ENCODE data around the gene SETBP1.

The SETBP1 gene

GRCh38 chr18:44819944-44820510, 139.3 kb downstream of the SETBP1 start:
- no peak for DNase-seq

GRCh38 chr18:44821924-44822323, 141.2 kb downstream of the SETBP1 start:
- no peak for DNase-seq

DNA sequence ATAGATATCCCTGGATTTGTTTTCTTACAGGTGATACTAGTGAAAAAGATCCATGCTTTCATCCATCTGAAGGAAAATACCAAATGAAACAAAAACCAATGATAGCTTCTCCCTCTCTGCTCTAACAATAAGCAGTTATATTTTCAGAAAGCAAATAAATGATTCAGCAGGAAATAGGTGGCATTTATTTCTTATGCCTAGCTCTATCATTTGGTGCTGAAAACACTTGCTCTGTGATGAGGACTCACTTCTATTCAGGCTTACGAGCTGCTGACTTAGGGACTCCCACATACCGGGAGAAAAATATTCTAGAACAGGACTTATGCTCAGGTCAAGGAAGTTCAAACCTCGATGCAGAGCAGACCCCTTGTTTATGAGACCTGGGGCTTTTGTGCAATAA, 142.6 kb downstream of the SETBP1 start:
- DNase-seq = no peak

DNA sequence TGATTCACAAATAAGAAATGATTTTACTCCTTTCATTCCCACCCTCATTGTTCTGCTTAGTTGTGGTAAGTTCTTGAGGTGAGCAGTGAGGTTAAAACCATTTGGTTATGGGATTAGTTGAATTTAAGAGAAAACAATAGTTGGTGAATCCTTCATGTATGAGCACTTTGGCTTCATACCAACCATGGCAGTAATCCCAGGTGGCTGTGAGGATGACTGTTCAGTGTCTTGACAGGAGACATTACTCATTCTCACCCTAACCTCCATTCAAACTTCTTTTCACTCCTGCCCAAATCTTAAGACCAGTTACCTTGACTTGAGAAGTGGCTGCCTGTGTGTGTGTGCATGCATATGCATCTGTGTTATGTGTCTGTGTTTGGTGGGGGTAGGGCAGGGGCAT, 143.1 kb downstream of the SETBP1 start:
- no peak for DNase-seq

- DNase-seq = no peak
These were observed 144.2 kb downstream of the SETBP1 start for GRCh38 chr18:44824884-44825283.

DNA sequence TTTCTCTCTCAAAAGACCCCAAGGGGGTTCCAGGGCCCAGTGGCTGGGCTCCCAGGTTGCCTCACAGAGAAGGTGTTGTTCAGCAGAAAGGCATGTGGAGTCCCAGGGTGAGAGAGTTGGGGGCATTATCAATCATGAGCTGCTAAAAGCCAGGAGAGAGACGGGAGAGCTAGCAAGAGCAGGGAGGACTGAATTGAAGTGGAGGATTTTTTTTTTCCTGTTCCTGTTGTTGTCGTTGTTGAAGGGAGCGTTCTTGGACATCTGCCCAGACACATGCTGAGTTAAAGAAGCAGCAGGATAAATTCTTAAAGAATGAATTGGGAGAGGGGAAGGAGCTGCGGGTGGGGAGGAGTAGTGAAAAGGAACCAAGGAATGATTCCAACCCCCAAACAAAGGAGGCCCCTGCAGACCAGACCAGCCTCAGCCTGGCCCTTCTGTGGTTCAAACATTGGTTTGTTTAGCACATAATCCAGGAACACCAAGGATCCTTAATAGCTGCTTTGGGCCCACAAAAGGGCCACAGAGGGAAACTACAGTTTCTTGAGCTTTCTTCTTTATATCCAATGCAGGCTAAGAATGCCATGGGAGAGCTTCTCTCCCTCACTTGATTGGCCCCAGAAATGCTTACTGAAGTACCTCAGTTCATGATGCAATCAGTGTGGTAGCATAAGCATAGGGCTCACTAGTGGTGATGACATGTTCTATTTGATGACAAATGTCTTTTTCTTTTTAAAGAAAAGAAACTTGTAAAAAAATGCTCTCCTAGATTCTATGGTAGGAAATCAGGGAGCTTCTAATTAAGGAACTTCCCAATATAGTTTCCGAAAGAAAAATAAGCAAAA, 146.0 kb downstream of the SETBP1 start:
- DNase-seq = no peak

DNA sequence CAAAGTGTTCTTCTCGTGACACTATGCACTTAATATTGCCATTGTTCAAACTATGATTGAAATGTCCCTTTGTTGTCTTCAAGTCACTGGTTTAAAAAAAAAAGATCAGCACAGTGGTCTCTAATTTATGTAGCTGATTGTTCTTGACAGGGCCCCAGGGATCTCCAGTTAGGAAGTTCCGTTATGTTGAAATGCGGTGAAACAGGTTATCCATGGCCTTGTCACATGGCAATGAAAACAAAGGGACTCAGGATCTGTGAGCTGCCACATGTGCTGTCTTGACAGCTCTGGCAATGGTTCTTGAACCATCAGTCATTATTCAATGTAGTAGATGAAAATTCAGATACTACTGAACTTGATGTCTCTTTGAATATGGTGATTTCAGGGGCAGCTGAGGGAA, 147.4 kb downstream of the SETBP1 start:
- no peak for DNase-seq

DNA sequence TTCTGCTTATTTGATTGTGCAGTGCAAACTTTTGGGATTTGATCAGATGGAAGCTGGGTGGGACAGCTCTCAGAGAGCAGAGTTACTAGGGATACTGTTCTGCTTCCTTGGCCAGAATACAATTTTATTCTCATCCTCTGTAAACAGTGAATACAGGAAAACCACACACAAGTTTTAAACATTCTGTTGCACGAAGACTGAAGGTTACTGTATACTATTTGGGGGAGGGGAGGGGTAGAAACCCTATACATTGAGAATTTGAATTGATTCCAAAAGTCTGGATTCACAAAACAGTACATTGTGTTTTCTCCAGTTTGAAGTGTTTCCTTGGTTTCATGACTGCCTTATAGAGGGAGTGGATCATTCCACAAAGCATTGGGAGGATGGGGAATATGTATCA, 149.9 kb downstream of the SETBP1 start:
- DNase-seq = no peak

DNA sequence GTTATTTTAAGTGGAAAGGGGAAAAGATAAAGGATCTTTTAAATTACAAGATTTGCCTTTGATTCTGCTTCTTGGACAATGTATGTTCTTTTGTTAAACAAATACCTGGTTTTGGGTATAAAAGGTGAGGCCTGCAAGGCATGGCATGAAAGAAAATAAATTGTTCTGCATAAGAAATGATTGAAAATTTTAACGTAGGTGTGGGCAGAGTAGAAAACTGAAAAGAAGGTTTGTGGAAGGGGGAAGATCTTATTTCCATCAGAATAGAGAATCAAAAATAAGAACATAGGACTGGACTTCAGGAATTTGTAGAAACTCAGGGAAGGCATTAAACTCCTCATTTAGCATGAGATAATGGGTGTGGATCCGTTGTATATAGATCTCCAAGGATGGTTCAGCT, 153.1 kb downstream of the SETBP1 start:
- DNase-seq = no peak

- no peak for DNase-seq
These were observed 154.3 kb downstream of the SETBP1 start for GRCh38 chr18:44834867-44835469.

DNA sequence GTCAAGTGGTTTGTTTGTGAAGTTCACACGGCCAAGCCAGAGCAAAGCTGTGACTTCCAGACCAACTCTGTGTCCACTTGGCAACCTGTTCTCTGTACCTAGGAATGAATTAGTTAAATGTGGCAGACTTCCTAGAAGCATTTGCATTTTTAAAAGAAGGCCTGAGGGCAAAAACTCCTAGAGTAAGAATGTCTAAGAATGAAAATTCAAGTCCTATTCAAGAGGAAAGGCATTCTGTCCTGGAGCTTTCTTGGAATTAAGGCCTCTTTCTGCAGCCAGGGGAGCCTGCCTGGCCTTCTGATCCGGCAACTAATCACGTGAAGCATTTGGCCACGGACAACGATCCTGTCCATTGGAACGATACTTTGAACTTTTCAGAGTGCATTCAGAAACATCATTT, 155.0 kb downstream of the SETBP1 start:
- DNase-seq = no peak

GRCh38 chr18:44836263-44836662, 155.6 kb downstream of the SETBP1 start:
- DNase-seq = no peak

- no peak for DNase-seq
These were observed 156.9 kb downstream of the SETBP1 start for GRCh38 chr18:44837482-44838180.

DNA sequence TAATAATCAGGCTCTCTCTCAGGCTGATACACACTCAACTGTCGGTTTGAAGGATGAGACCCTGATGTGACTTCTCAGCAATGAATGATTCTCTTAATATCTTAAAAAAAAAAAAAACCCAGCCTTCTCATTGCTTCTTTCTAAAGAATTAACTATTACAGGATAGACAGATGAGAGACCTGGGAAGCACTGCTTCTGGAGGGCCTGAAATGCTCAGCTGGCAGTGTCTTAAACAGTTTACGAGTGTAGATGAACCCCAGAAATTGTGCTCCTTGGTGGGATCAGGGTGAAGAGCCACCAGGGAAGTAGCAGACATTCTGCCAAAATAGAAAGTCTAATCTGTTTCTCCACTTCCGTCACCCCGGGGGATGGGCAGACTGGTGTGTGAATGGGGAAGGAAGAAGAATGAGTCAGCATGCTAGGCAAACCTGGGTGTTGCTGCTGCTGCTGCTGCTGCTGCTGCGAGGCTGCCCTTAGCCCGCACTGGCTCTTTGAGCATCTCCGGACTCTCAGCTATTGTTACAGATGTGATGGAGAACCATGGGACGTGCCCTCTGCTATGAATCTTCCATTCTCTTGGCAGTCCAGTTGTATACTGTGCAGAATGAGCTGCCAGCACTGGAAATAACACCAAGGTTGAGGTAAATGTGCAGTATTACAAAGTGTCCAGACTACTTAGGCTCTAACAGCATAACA, 158.4 kb downstream of the SETBP1 start:
- DNase-seq = peak; percentile 88

GRCh38 chr18:44840058-44840790, 159.5 kb downstream of the SETBP1 start:
- DNase-seq = no peak

- no peak for DNase-seq
These were observed 160.5 kb downstream of the SETBP1 start for GRCh38 chr18:44841221-44841620.

DNA sequence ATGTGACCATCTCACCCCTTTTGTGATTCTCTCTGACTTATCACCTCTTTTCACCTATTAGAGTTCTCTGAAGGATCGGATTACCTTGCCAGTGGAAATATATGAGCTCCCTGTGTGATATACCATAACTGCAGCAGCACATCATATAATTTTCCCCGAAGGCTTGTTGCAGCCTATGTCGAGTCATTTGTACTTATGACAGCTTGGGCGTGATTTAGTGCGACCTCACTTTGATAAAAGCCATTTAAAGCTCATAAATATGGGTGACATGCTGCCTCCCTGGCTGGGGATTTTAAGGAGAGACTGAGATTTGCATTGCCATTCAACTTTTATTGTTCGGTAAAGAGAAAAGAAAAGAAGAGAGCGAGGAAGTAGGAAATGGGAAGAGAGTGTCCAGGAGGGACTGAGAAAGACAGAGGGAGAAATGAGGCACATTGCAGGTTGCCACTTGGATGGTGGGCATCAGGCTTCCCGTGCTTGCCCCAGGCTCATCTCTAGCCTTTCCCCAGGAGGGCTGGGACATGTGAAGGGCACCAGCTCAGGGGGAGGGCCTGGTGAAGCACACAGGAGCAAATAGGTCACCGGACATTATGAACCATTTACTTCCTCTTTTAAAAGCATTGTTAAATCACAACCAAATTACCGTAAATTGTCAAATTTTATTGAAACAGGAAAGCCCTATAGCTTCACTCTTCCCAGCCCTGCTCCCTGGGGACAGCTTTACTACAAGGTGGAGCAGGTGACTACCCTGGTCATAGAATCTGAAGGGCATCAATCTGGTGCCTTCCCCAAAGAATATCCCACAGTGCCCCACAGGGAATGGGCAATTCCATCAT, 161.3 kb downstream of the SETBP1 start:
- no peak for DNase-seq

- no peak for DNase-seq
These were observed 162.1 kb downstream of the SETBP1 start for GRCh38 chr18:44842588-44843412.

DNA sequence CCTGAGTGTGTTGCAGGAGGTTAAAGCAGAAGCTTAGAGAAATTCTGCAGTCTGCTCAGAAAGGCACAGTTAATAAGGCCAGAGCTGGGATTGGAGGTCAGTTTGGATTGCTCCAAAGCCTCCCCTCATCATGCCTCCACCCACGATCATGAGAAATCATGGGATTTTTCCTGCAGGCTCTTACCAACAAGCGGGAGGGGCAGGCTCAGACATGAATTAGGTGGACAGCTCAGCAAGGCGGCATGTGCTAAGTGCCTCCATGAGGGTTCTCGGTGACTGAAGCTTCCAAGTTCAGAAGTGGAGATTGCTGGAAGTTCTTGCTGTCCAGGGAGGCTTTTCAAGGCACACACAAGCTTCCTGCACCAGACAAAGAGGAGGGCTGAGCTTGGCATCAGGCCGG, 163.8 kb downstream of the SETBP1 start:
- DNase-seq = no peak

- no peak for DNase-seq
These were observed 165.8 kb downstream of the SETBP1 start for GRCh38 chr18:44846450-44846849.
